ENCODE results near the gene CIB1.

DNA sequence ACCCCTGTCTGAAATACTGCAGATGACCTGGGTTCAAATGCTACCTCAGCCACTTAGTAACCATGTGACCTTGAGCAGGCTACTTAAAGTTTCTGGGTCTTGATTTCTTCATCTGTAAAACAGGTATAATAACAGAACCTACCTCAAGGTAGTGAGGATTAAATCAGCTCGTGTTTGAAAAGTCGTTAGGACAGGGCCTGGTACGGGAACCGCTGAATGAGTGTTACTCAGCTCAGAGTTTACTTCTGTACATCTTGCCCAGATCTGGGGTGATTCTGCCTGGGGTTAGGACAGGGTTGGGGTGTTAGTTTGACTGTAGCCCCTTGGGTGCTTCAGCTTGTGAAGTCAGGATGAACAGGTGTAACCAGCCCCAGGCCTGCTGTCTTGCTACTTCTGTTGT, 30.8 kb downstream of the CIB1 start:
- TF ChIP-seq, protein P1, sequence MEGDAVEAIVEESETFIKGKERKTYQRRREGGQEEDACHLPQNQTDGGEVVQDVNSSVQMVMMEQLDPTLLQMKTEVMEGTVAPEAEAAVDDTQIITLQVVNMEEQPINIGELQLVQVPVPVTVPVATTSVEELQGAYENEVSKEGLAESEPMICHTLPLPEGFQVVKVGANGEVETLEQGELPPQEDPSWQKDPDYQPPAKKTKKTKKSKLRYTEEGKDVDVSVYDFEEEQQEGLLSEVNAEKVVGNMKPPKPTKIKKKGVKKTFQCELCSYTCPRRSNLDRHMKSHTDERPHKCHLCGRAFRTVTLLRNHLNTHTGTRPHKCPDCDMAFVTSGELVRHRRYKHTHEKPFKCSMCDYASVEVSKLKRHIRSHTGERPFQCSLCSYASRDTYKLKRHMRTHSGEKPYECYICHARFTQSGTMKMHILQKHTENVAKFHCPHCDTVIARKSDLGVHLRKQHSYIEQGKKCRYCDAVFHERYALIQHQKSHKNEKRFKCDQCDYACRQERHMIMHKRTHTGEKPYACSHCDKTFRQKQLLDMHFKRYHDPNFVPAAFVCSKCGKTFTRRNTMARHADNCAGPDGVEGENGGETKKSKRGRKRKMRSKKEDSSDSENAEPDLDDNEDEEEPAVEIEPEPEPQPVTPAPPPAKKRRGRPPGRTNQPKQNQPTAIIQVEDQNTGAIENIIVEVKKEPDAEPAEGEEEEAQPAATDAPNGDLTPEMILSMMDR (IDR thresholded peaks at IDR 0.05) = no peak
- no peak for TF ChIP-seq POLR2A (IDR thresholded peaks at IDR 0.05)

All from uterus (tissue), 2 donors.